ENCODE results near the gene CACNA2D4.

The CACNA2D4 gene

DNA sequence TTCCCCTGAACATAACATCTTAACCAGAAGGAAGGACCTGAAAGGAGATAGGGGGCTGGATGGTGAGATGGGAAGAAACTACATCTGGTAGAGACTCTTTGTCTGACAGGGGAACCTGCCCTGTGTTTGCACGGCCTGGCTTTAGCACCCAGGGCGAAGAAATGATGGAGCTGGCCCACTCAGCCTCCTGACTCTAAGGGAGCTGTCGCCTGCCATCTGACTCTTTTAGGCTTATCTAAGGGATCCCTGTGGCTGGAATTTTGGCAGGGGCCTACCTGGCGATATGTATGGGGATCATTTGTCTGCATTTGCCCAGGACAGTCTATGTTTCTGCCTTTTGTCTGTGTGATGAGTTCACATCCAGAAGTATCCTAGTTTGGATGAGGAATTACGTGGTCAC, 15.6 kb upstream of the CACNA2D4 start:
- H3K27me3 ChIP-seq (ENCODE audit: control insufficient read depth, insufficient read depth, low read length, poor library complexity, severe bottlenecking), result no peaks in the 10 kb centered on the region
- peaks cover 7% of the 10 kb centered on the region for H3K4me1 ChIP-seq (ENCODE audit: control insufficient read depth, insufficient read depth, low read length)
- H3K4me3 ChIP-seq (ENCODE audit: insufficient read depth, low read depth, low read length), result no peak overlapping the region
- no peak overlapping the region for H3K27ac ChIP-seq (ENCODE audit: insufficient read depth, low read depth, low read length, poor library complexity, severe bottlenecking)
- 85 to 86% methylated on average over 5 of the region's 5 CpGs for whole genome bisulfite sequencing, 2 experiments
- no peaks in the 10 kb centered on the region for H3K9me3 ChIP-seq (ENCODE audit: control insufficient read depth, low read length)
- peaks cover 4% of the 10 kb centered on the region for H3K36me3 ChIP-seq (ENCODE audit: control insufficient read depth, insufficient read depth, low read length)

DNA sequence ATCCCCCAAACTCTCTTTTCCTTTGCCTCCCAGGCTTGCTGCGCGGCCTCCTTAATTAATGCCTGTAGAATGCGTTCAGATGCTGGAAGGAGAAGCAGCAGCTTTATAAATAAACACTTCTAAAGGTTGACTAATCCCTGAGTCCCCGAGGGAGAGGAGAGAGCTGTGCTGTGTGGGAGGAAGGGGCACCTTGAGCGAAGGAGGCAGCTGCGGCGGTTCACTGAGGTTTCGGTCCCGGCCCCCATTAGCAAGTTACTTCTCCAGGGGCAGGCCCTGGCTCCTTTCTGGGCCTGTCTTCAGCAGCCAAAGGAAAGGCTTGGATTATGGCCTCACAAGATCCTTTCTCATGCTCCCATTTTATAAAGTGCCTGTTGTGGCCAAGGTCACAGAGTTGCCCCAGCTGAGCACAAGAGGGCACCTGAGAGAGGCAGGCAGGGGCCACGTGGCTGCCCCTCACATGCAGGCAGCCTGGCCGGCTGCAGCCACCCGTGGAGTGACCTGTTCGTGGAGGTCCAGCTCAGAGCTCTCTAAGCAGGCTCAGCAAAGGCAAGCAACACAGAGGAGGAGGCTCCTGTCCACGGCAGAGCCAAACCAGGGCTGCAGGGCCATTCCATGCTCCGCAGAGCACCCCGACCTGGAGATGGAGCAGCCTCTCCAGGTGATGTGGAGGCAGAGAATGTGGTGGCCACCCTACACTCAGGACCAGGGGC, 15.0 kb upstream of the CACNA2D4 start:
- no peak overlapping the region for H3K27ac ChIP-seq (ENCODE audit: insufficient read depth, low read depth, low read length, poor library complexity, severe bottlenecking)
- peaks cover 4% of the 10 kb centered on the region for H3K36me3 ChIP-seq (ENCODE audit: control insufficient read depth, insufficient read depth, low read length)
- WGBS, 2 experiments, result 81 to 84% methylated on average over 16 of the region's 16 CpGs
- no peaks in the 10 kb centered on the region for H3K9me3 ChIP-seq (ENCODE audit: control insufficient read depth, low read length)
- no peak overlapping the region for H3K4me3 ChIP-seq (ENCODE audit: insufficient read depth, low read depth, low read length)
- H3K27me3 ChIP-seq (ENCODE audit: control insufficient read depth, insufficient read depth, low read length, poor library complexity, severe bottlenecking), result no peaks in the 10 kb centered on the region
- peaks cover 7% of the 10 kb centered on the region for H3K4me1 ChIP-seq (ENCODE audit: control insufficient read depth, insufficient read depth, low read length)

DNA sequence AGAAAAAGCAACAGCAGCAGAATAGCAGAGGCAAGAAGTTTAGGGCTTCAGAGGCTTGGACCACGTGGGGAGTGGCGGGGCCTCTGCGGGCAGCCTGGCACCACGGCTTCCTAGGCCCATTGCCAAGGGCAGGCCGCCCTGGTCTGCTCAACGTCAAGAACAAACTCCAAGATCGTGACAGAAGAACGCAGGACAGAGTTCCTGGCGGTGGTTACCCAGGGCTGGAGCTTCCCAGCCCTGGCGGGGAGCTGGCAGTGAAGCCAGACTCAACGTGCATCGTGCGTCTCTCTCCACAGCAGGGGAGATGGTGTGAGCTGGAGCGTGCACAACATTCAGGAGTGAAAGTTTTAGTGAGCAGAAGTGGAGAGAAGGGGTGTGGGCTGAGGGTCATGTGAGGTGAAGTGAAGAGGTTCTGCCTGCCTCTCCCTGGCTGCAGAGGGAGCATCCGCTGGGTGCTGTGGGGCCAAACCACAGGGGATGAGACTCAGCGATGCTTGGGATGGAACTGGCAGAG, 13.9 kb upstream of the CACNA2D4 start:
- WGBS, 2 experiments, result 91 to 92% methylated on average over 16 of the region's 16 CpGs
- Histone ChIP-seq H3K4me1 (ENCODE audit: control insufficient read depth, insufficient read depth, low read length) (peaks cover 7% of the 10 kb centered on the region), H3K9me3 (ENCODE audit: control insufficient read depth, low read length) (no peaks in the 10 kb centered on the region), H3K27me3 (ENCODE audit: control insufficient read depth, insufficient read depth, low read length, poor library complexity, severe bottlenecking) (no peaks in the 10 kb centered on the region), H3K4me3 (ENCODE audit: insufficient read depth, low read depth, low read length) (no peak overlapping the region), H3K36me3 (ENCODE audit: control insufficient read depth, insufficient read depth, low read length) (no peaks in the 10 kb centered on the region), H3K27ac (ENCODE audit: insufficient read depth, low read depth, low read length, poor library complexity, severe bottlenecking) (no peak overlapping the region)

- Histone ChIP-seq H3K4me1 (ENCODE audit: control insufficient read depth, insufficient read depth, low read length) (peaks cover 7% of the 10 kb centered on the region), H3K27ac (ENCODE audit: insufficient read depth, low read depth, low read length, poor library complexity, severe bottlenecking) (no peak overlapping the region), H3K36me3 (ENCODE audit: control insufficient read depth, insufficient read depth, low read length) (no peaks in the 10 kb centered on the region), H3K27me3 (ENCODE audit: control insufficient read depth, insufficient read depth, low read length, poor library complexity, severe bottlenecking) (no peaks in the 10 kb centered on the region), H3K4me3 (ENCODE audit: insufficient read depth, low read depth, low read length) (no peak overlapping the region), H3K9me3 (ENCODE audit: control insufficient read depth, low read length) (no peaks in the 10 kb centered on the region)
- 96 to 97% methylated on average over 8 to 9 of the region's 9 CpGs for WGBS, 2 experiments
Measured at GRCh38 chr12:1931642-1932041, 13.2 kb upstream of the CACNA2D4 start.

DNA sequence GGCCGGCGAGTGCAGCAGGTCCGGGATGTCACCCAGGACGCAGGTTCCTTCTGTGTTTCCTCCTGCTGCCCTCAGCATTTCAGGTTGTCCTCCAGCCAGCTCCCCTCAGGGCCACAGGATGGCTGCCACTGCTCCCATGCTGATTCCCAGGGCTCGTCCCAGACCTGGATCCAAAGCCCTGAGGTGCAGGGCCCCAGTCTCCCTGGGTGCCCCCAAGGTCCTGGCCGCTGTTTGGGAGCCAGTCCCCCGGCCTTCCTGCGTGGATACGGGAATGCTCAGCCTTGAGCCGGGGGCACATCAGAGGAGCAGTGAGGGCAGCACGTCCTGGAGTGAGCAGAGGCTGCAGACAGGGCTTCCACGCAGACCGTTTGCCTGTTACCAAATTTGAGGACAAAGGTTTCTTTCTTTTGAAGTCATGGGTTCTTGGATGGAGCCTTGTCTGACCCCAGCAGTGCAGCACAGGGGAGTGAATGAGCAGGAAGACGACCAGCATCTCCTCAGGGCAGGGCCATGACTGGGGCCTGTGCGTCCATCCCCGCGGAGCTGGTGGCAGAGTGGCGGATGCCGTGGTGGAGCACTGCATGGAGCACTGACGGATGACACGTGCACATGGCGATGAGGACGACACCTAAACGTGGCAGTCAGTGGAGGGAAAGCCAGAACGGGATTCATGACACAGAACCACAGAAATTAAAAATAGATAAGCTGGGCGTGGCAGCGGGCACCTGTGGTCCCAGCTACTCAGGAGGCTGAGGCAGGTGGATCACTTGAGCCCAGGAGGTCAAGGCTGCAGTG, 12.5 kb upstream of the CACNA2D4 start:
- WGBS, 2 experiments, result 91 to 93% methylated on average over 27 of the region's 27 CpGs
- no peaks in the 10 kb centered on the region for H3K27me3 ChIP-seq (ENCODE audit: control insufficient read depth, insufficient read depth, low read length, poor library complexity, severe bottlenecking)
- peaks cover 7% of the 10 kb centered on the region for H3K4me1 ChIP-seq (ENCODE audit: control insufficient read depth, insufficient read depth, low read length)
- H3K36me3 ChIP-seq (ENCODE audit: control insufficient read depth, insufficient read depth, low read length), result no peaks in the 10 kb centered on the region
- H3K9me3 ChIP-seq (ENCODE audit: control insufficient read depth, low read length), result no peaks in the 10 kb centered on the region
- no peak overlapping the region for H3K27ac ChIP-seq (ENCODE audit: insufficient read depth, low read depth, low read length, poor library complexity, severe bottlenecking)
- no peak overlapping the region for H3K4me3 ChIP-seq (ENCODE audit: insufficient read depth, low read depth, low read length)

GRCh38 chr12:1929985-1930802, 11.7 kb upstream of the CACNA2D4 start:
- Histone ChIP-seq H3K36me3 (ENCODE audit: control insufficient read depth, insufficient read depth, low read length) (no peaks in the 10 kb centered on the region), H3K4me1 (ENCODE audit: control insufficient read depth, insufficient read depth, low read length) (peaks cover 7% of the 10 kb centered on the region), H3K9me3 (ENCODE audit: control insufficient read depth, low read length) (no peaks in the 10 kb centered on the region), H3K4me3 (ENCODE audit: insufficient read depth, low read depth, low read length) (no peak overlapping the region), H3K27ac (ENCODE audit: insufficient read depth, low read depth, low read length, poor library complexity, severe bottlenecking) (no peak overlapping the region), H3K27me3 (ENCODE audit: control insufficient read depth, insufficient read depth, low read length, poor library complexity, severe bottlenecking) (no peaks in the 10 kb centered on the region)
- WGBS, 2 experiments, result 87 to 93% methylated on average over 11 of the region's 11 CpGs

DNA sequence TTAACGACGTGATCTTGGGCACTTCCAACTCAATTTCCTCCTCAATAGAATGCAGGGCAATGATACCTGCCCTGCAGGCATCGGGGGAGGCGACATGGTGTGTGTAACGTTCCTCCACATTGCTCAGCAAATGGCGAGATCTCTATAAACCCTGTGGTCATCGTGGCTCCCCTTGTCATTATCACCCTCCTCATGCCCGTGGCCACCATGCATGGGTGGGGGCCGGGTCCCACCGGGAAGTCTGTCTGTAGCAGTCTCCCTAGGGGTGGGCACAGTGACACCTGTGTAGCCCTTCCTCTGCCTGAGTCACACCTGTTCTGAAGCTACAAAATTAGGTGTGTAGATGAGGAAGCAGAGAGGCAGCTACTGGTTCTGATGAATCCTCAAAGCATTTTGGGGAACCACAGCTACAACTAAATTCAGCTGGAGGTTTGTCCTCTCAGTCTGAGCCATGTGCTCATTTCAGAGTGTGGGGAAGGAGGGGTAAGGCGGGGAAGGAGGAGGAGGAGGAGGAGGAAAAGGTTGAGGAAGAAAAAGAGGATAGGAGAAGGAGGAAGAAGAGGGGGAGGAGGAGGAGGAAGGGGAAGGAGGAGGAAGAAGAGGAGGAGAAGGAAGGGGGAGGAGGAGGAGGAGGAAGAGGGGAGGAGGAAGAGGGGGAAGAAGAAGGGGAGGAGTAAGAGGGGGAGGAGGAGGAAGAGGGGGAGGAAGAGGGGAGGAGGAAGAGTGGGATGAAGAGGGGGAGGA, 11.0 kb upstream of the CACNA2D4 start:
- H3K4me3 ChIP-seq (ENCODE audit: insufficient read depth, low read depth, low read length), result no peak overlapping the region
- WGBS, 2 experiments, result 91 to 92% methylated on average over 11 of the region's 11 CpGs
- no peaks in the 10 kb centered on the region for H3K9me3 ChIP-seq (ENCODE audit: control insufficient read depth, low read length)
- H3K4me1 ChIP-seq (ENCODE audit: control insufficient read depth, insufficient read depth, low read length), result peaks cover 7% of the 10 kb centered on the region
- no peak overlapping the region for H3K27ac ChIP-seq (ENCODE audit: insufficient read depth, low read depth, low read length, poor library complexity, severe bottlenecking)
- H3K27me3 ChIP-seq (ENCODE audit: control insufficient read depth, insufficient read depth, low read length, poor library complexity, severe bottlenecking), result no peaks in the 10 kb centered on the region
- no peaks in the 10 kb centered on the region for H3K36me3 ChIP-seq (ENCODE audit: control insufficient read depth, insufficient read depth, low read length)

- Histone ChIP-seq H3K4me3 (ENCODE audit: insufficient read depth, low read depth, low read length) (no peak overlapping the region), H3K36me3 (ENCODE audit: control insufficient read depth, insufficient read depth, low read length) (no peaks in the 10 kb centered on the region), H3K27me3 (ENCODE audit: control insufficient read depth, insufficient read depth, low read length, poor library complexity, severe bottlenecking) (no peaks in the 10 kb centered on the region), H3K4me1 (ENCODE audit: control insufficient read depth, insufficient read depth, low read length) (peaks cover 4% of the 10 kb centered on the region), H3K9me3 (ENCODE audit: control insufficient read depth, low read length) (no peaks in the 10 kb centered on the region), H3K27ac (ENCODE audit: insufficient read depth, low read depth, low read length, poor library complexity, severe bottlenecking) (no peak overlapping the region)
- 93 to 94% methylated on average over 22 of the region's 22 CpGs for WGBS, 2 experiments
Measured at GRCh38 chr12:1928439-1929121, 10.1 kb upstream of the CACNA2D4 start.

GRCh38 chr12:1927751-1928351, 9.4 kb upstream of the CACNA2D4 start:
- Histone ChIP-seq H3K27ac (ENCODE audit: insufficient read depth, low read depth, low read length, poor library complexity, severe bottlenecking) (no peak overlapping the region), H3K36me3 (ENCODE audit: control insufficient read depth, insufficient read depth, low read length) (no peaks in the 10 kb centered on the region), H3K4me3 (ENCODE audit: insufficient read depth, low read depth, low read length) (no peak overlapping the region), H3K27me3 (ENCODE audit: control insufficient read depth, insufficient read depth, low read length, poor library complexity, severe bottlenecking) (no peaks in the 10 kb centered on the region), H3K9me3 (ENCODE audit: control insufficient read depth, low read length) (no peaks in the 10 kb centered on the region), H3K4me1 (ENCODE audit: control insufficient read depth, insufficient read depth, low read length) (no peaks in the 10 kb centered on the region)
- 89 to 92% methylated on average over 15 of the region's 15 CpGs for WGBS, 2 experiments
